HL-60 (cell line): Measurements from ENCODE around the gene CBARP.

Source experiments
- POLR2AphosphoS5 ChIP-seq: IDR thresholded peaks from 2 replicates; pipeline ENCODE4 v1.6.1; 2012; ENCODE audit warnings: low read depth
- TF ChIP-seq, protein P1 (sequence below): IDR thresholded peaks from one replicate; pipeline ENCODE4 v1.5.1; 2011; ENCODE audit warnings: low read length, control low read depth, inconsistent platforms; ENCODE audit not compliant: insufficient read depth

DNA sequence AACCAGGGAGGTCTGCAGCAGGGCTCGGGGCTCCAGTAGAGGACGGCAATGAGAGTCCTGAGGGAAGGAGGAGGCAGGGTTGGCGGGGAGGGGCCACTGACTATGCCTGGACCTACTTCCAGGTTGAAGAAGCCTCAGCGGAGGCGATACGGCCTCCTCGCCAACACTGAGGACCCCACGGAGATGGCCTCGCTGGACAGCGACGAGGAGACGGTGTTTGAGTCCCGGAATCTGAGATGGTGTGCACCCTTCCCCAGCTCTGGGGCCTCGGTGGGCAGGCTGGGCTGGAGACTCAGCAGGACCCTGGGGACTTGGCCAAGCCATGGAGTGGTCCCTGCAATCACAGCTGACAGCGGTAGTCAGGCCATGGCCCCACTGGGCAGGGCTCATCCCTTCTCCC, 39.3 kb upstream of the CBARP start:
- TF ChIP-seq, protein P1, sequence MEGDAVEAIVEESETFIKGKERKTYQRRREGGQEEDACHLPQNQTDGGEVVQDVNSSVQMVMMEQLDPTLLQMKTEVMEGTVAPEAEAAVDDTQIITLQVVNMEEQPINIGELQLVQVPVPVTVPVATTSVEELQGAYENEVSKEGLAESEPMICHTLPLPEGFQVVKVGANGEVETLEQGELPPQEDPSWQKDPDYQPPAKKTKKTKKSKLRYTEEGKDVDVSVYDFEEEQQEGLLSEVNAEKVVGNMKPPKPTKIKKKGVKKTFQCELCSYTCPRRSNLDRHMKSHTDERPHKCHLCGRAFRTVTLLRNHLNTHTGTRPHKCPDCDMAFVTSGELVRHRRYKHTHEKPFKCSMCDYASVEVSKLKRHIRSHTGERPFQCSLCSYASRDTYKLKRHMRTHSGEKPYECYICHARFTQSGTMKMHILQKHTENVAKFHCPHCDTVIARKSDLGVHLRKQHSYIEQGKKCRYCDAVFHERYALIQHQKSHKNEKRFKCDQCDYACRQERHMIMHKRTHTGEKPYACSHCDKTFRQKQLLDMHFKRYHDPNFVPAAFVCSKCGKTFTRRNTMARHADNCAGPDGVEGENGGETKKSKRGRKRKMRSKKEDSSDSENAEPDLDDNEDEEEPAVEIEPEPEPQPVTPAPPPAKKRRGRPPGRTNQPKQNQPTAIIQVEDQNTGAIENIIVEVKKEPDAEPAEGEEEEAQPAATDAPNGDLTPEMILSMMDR = no peak
- no peak for TF ChIP-seq POLR2AphosphoS5
